HepG2 (cell line): Measurements from ENCODE around the gene GDE1. TPM values are rescaled to one million over a fixed set of nuclear protein-coding genes. Genes with fewer than 3 reads are reported as not detected.

Experiments
- CC2D1A ChIP-seq: sonication (generic); formaldehyde crosslinking; IDR thresholded peaks from 2 replicates; pipeline ENCODE4 v1.8.1; 2023; ENCODE audit warnings: mild to moderate bottlenecking, missing genetic modification reagents
- CEBPG ChIP-seq: IDR thresholded peaks from 2 replicates; pipeline ENCODE4 v1.6.1; 2016
- DNMT1 ChIP-seq: sonication (generic); formaldehyde crosslinking; IDR thresholded peaks from 2 replicates; pipeline ENCODE4 v1.5.1; 2020; ENCODE audit warnings: mild to moderate bottlenecking, missing genetic modification reagents
- DZIP1 ChIP-seq: sonication (generic); formaldehyde crosslinking; IDR thresholded peaks from 2 replicates; pipeline ENCODE4 v1.5.0; 2020; ENCODE audit warnings: mild to moderate bottlenecking, missing genetic modification reagents
- GATAD1 ChIP-seq: IDR thresholded peaks from 2 replicates; pipeline ENCODE4 v1.6.1; 2016; ENCODE audit warnings: missing genetic modification reagents, missing compliant biosample characterization
- HHEX ChIP-seq: IDR thresholded peaks from 2 replicates; pipeline ENCODE4 v1.6.1; 2016; ENCODE audit warnings: control low read depth
- ISX ChIP-seq: sonication (generic); formaldehyde crosslinking; conservative IDR thresholded peaks from 2 replicates; pipeline ENCODE4 v1.5.0; 2020; ENCODE audit warnings: missing genetic modification reagents
- KDM6A ChIP-seq: IDR thresholded peaks from 2 replicates; pipeline ENCODE4 v1.6.1; 2016; ENCODE audit warnings: low read depth
- MAFG ChIP-seq: sonication (generic); formaldehyde crosslinking; IDR thresholded peaks from 2 replicates; pipeline ENCODE4 v1.5.1; 2020; ENCODE audit warnings: mild to moderate bottlenecking, missing genetic modification reagents
- MAZ ChIP-seq, 2 experiments: sonication (generic) in 1 of 2; formaldehyde crosslinking in 1 of 2; IDR thresholded peaks; 2 replicates each; pipeline versions ENCODE4 v1.5.0 to v1.6.1; 2012 to 2020; ENCODE audit warnings: low read depth in 2 of 2, mild to moderate bottlenecking in 2 of 2, borderline replicate concordance in 1 of 2, improper control_type of control experiment in 1 of 2, low read length in 1 of 2, missing genetic modification reagents in 1 of 2, moderate library complexity in 1 of 2
- ONECUT2 ChIP-seq: sonication (generic); formaldehyde crosslinking; IDR thresholded peaks from 2 replicates; pipeline ENCODE4 v1.4.0; 2020; ENCODE audit warnings: missing genetic modification reagents
- PAX8 ChIP-seq: sonication (generic); formaldehyde crosslinking; IDR thresholded peaks from 2 replicates; pipeline ENCODE4 v1.8.0; 2022; ENCODE audit warnings: mild to moderate bottlenecking, missing genetic modification reagents, borderline replicate concordance
- PRPF4 ChIP-seq: fragments of 200-400 bp; formaldehyde crosslinking; IDR thresholded peaks from 2 replicates; pipeline ENCODE4 v1.6.1; 2016; ENCODE audit warnings: low read length, low read depth; ENCODE audit not compliant: poor library complexity, severe bottlenecking
- ZBTB38 ChIP-seq: sonication (generic); formaldehyde crosslinking; IDR thresholded peaks from 2 replicates; pipeline ENCODE4 v1.5.1; 2020; ENCODE audit warnings: mild to moderate bottlenecking, missing genetic modification reagents
- ZFP37 ChIP-seq: sonication (generic); formaldehyde crosslinking; IDR thresholded peaks from 2 replicates; pipeline ENCODE4 v1.4.0; 2020; ENCODE audit warnings: missing genetic modification reagents, borderline replicate concordance
- ZMYM2 ChIP-seq: sonication (generic); formaldehyde crosslinking; IDR thresholded peaks from 2 replicates; pipeline ENCODE4 v1.8.0; 2022; ENCODE audit warnings: mild to moderate bottlenecking, missing genetic modification reagents
- ZNF17 ChIP-seq: sonication (generic); formaldehyde crosslinking; IDR thresholded peaks from 2 replicates; pipeline ENCODE4 v1.5.0; 2020; ENCODE audit warnings: mild to moderate bottlenecking, missing genetic modification reagents
- ZNF382 ChIP-seq: sonication (generic); formaldehyde crosslinking; IDR thresholded peaks from 2 replicates; pipeline ENCODE4 v1.5.0; 2020; ENCODE audit warnings: missing genetic modification reagents, mild to moderate bottlenecking, borderline replicate concordance
- ZNF468 ChIP-seq: sonication (generic); formaldehyde crosslinking; IDR thresholded peaks from 2 replicates; pipeline ENCODE4 v1.8.0; 2022; ENCODE audit warnings: mild to moderate bottlenecking, moderate library complexity, missing genetic modification reagents
- ZNF552 ChIP-seq: sonication (generic); formaldehyde crosslinking; IDR thresholded peaks from 2 replicates; pipeline ENCODE4 v1.9.0; 2022; ENCODE audit warnings: missing genetic modification reagents, mild to moderate bottlenecking, borderline replicate concordance
- ZNF792 ChIP-seq: IDR thresholded peaks from 2 replicates; pipeline ENCODE4 v1.6.1; 2016
- ZSCAN29 ChIP-seq: sonication (generic); formaldehyde crosslinking; conservative IDR thresholded peaks from 2 replicates; pipeline ENCODE4 v1.4.0; 2020; ENCODE audit warnings: mild to moderate bottlenecking, missing genetic modification reagents
- polyA plus RNA-seq, 8 experiments: library from polyadenylated mRNA; depleted of rRNA in 3 of 8; stranded (reverse) in 7 of 8; unstranded in 1 of 8; fragments of >200 nt; fragmentation: Illumina TruSeq in 4 of 8; extraction: Trizol in 4 of 8; gene quantifications; 2 replicates each; pipeline versions ENCODE4 v1.2.1 to v1.2.3, GENCODE V29; 2011 to 2016; ENCODE audit warnings: low read depth in 4 of 8, missing spikeins in 1 of 8, mixed read lengths in 1 of 8; ENCODE audit not compliant: insufficient read depth in 1 of 8
- total RNA-seq, 5 experiments: library from RNA; depleted of rRNA; stranded (reverse); fragments of >200 nt; fragmentation: Illumina TruSeq; extraction: Trizol; gene quantifications; 2 replicates each; pipeline ENCODE4 v1.2.3, GENCODE V29; 2016; ENCODE audit warnings: low read depth in 1 of 5
- TF ChIP-seq, protein P1 (sequence below): sonication (generic); formaldehyde crosslinking; IDR thresholded peaks from 2 replicates; pipeline ENCODE4 v1.4.0; 2020; ENCODE audit warnings: missing genetic modification reagents; ENCODE audit errors: not compliant biosample characterization
- TF ChIP-seq, protein P2 (sequence below), 2 experiments: fragments of 450-650 bp in 1 of 2; sonication (generic) in 1 of 2; formaldehyde crosslinking; IDR thresholded peaks; 2 replicates each; pipeline versions ENCODE4 v1.5.0 to v1.8.0; 2020 to 2022; ENCODE audit warnings: mild to moderate bottlenecking in 1 of 2, missing genetic modification reagents in 1 of 2
- TF ChIP-seq, protein P3 (sequence below): sonication (generic); formaldehyde crosslinking; IDR thresholded peaks from 2 replicates; pipeline ENCODE4 v1.4.0; 2020; ENCODE audit warnings: low read depth, mild to moderate bottlenecking, missing genetic modification reagents

GDE1 gene
- total and polyA plus RNA-seq, 2 of the 13 experiments (the other 11 are each of a cell fraction or from before 2014, with no cell fraction given): 35.9 to 59.0 TPM

DNA sequence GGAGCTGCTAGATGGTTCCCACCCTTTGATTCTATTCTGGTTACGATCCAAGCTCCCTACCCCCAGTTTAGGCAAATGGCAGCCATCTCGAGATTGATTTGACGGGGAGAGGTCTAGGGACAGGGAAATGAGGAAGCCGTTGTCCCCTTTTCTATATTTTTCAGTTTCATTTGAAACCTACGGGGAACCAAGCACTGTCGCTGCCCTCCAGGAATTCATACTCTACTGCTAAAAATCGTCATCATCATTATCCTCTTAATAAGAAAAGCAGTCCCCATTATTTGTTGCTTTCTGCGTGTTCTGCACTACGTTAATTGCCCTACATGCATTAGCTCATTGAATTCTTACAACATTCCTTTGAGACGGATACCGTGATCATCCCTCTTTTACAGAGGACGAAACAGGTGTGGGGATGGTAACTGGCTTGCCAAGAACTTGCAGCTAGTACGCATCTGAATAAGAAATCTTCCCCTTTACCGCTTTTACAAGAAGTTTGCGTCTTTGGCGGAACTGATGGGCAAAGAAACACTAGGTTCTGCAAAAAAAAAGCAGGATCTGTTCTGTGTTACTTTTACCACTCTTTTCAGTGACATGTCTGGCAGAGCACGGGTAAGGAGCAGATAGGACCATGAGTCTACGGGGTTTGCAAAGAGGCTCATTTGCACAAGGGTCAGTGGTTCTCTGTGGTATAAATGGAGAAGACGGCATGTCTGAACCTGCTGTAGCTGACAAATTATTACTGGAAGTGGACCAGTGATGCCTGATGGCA lies 2.9 kb upstream of the GDE1 start (continued):
- TF ChIP-seq ZBTB38 (CRISPR knock-in tag) (peak; percentile 88), HHEX (0 out of 2 replicates have a peak, but pooled peaks have one; percentile 9), MAZ (IDR thresholded peaks at IDR 0.05; ENCODE audit: borderline replicate concordance, low read depth, low read length) (no peak), MAZ (CRISPR knock-in tag; IDR thresholded peaks at IDR 0.05; ENCODE audit: low read depth) (peak; percentile 37; the same call in 1 of the 2 replicates), ZNF468 (CRISPR knock-in tag) (no peak; the same call in 1 of the 2 replicates), DNMT1 (no peak), PAX8 (CRISPR knock-in tag) (no peak), ONECUT2 (CRISPR knock-in tag) (0 out of 2 replicates have a peak, but pooled peaks have one; percentile 16), ZNF382 (no peak), CC2D1A (CRISPR knock-in tag) (no peak), DZIP1 (CRISPR knock-in tag) (no peak), ZFP37 (CRISPR knock-in tag) (0 out of 2 replicates have a peak, but pooled peaks have one; percentile 33), ZNF552 (CRISPR knock-in tag) (no peak), GATAD1 (CRISPR knock-in tag) (no peak), ISX (CRISPR knock-in tag) (0 out of 2 replicates have a peak, but pooled peaks have one; percentile 14), MAFG (CRISPR knock-in tag) (no peak), ZSCAN29 (CRISPR knock-in tag) (no peak), PRPF4 (peak; percentile 46), ZMYM2 (no peak), CEBPG (CRISPR knock-in tag) (no peak), ZNF792 (CRISPR knock-in tag) (no peak), KDM6A (CRISPR knock-in tag) (no peak), ZNF17 (CRISPR knock-in tag) (no peak)
- TF ChIP-seq, protein P1, sequence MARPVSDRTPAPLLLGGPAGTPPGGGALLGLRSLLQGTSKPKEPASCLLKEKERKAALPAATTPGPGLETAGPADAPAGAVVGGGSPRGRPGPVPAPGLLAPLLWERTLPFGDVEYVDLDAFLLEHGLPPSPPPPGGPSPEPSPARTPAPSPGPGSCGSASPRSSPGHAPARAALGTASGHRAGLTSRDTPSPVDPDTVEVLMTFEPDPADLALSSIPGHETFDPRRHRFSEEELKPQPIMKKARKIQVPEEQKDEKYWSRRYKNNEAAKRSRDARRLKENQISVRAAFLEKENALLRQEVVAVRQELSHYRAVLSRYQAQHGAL (CRISPR knock-in tag): no peak
- TF ChIP-seq, protein P2, sequence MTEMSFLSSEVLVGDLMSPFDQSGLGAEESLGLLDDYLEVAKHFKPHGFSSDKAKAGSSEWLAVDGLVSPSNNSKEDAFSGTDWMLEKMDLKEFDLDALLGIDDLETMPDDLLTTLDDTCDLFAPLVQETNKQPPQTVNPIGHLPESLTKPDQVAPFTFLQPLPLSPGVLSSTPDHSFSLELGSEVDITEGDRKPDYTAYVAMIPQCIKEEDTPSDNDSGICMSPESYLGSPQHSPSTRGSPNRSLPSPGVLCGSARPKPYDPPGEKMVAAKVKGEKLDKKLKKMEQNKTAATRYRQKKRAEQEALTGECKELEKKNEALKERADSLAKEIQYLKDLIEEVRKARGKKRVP (CRISPR knock-in tag; IDR thresholded peaks at IDR 0.05): 0 out of 4 replicates have a peak, but pooled peaks of 1 of the 2 experiments have one; percentile 13
- TF ChIP-seq, protein P3, sequence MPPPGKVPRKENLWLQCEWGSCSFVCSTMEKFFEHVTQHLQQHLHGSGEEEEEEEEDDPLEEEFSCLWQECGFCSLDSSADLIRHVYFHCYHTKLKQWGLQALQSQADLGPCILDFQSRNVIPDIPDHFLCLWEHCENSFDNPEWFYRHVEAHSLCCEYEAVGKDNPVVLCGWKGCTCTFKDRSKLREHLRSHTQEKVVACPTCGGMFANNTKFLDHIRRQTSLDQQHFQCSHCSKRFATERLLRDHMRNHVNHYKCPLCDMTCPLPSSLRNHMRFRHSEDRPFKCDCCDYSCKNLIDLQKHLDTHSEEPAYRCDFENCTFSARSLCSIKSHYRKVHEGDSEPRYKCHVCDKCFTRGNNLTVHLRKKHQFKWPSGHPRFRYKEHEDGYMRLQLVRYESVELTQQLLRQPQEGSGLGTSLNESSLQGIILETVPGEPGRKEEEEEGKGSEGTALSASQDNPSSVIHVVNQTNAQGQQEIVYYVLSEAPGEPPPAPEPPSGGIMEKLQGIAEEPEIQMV: no peak
